HK-2 (cell line): ENCODE measurements around the gene RAB3IL1.

Source experiments
- DNase-seq: peaks from one replicate; pipeline ENCODE4 v3.0.0-alpha.2; 2018; ENCODE audit not compliant: unreplicated experiment

RAB3IL1 gene

GRCh38 chr11:61918938-61919704 lies 1.8 kb upstream of the RAB3IL1 start:
- no peak for DNase-seq

- DNase-seq: no peak
Observed at GRCh38 chr11:61918251-61918937, 1.0 kb upstream of the RAB3IL1 start.

- DNase-seq: no peak
Observed at GRCh38 chr11:61916737-61917333, 531 bp downstream of the RAB3IL1 start.

GRCh38 chr11:61914471-61915171 lies 2.7 kb downstream of the RAB3IL1 start:
- no peak for DNase-seq

- DNase-seq: no peak
Observed at GRCh38 chr11:61913699-61914395, 3.5 kb downstream of the RAB3IL1 start.

- DNase-seq: no peak
Observed at GRCh38 chr11:61912991-61913698, 4.2 kb downstream of the RAB3IL1 start.

- DNase-seq: no peak
Observed at GRCh38 chr11:61912530-61912898, 4.9 kb downstream of the RAB3IL1 start.

- DNase-seq: no peak
Observed at GRCh38 chr11:61911701-61912529, 5.5 kb downstream of the RAB3IL1 start.

- DNase-seq: no peak
Observed at GRCh38 chr11:61911128-61911700, 6.2 kb downstream of the RAB3IL1 start.

- DNase-seq: no peak
Observed at GRCh38 chr11:61910187-61911127, 6.9 kb downstream of the RAB3IL1 start.

GRCh38 chr11:61908730-61909316 lies 8.5 kb downstream of the RAB3IL1 start:
- DNase-seq: no peak

- no peak for DNase-seq
Observed at GRCh38 chr11:61907871-61908729, 9.3 kb downstream of the RAB3IL1 start.

GRCh38 chr11:61907282-61907681 lies 10.1 kb downstream of the RAB3IL1 start:
- DNase-seq: no peak

- DNase-seq: no peak
Observed at GRCh38 chr11:61906522-61906909, 10.8 kb downstream of the RAB3IL1 start.

- DNase-seq: no peak
Observed at GRCh38 chr11:61905801-61906521, 11.4 kb downstream of the RAB3IL1 start.

GRCh38 chr11:61905067-61905696 lies 12.2 kb downstream of the RAB3IL1 start:
- no peak for DNase-seq
